ELF-1 (cell line): ENCODE results near the gene APOBEC3C.
A peak's percentile ranks its signal among the peaks of the same experiment; 100 is the strongest.
"Not testable (repeated sequence)": the region's sequence is repeated elsewhere in the genome, so short reads cannot be mapped to it uniquely, and the experiment has no call there.

Experiments used
- DNase-seq: peaks from one replicate; pipeline ENCODE4 v3.0.0-alpha.2; 2016; ENCODE audit warnings: low read depth, low spot score

The APOBEC3C gene

DNA sequence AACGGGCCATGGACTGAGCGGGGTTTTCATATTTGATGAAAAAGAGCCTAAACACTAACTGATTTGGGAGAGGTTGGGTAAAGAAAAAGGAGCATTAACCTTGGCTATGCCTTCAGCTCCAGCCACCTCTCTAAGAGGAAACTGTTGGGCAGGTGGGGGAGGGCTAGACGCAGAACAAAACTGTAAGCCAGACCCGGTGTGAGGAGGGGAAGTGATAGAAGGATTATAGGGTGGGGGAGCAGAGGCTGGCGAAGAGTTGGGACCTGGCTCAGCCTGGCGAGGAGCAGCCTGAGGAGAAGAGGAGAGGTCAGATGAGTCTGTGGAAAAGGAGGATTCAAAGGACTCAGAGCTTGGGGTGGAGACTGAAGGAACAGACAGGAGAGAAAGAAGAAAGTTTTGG lies 47.2 kb downstream of the APOBEC3C start:
- DNase-seq: not testable (repeated sequence)

DNA sequence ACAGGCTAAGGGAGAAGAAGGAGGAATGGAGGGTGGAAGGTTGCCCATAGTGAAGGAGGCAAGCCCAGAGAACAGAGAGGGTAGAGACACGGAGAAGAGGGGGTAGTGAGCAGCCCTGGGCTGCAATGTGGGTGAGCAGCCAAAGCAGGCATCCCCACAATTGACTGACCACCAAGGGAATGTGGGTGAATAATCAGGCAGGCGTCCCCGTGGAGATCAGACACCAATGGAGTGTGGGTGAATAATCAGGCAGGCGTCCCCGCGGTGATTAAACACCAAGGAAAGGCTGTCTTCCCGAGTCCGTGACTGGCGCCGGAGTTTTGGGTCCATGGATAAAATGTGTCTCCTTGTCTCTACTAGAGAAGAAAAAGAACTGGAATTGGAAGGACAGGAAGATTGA lies 47.9 kb downstream of the APOBEC3C start:
- not testable (repeated sequence) for DNase-seq

DNA sequence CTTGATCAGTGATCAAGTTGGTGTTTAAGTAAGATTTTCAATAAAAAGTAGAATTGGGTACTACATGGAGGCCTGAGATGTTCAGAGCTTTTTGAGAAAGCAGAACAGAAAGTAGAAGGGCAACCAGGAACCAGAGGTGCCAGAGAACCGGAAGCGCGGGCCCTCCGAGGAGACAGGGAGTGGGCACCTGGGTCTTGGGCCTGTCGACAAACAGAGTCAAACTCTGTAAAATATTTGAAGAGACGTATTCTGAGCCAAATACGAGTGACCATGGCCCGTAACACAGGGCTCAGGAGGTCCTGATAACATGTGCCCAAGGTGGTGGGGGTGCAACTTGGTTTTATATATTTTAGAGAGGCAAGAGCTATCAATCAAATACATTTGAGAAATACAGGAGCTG lies 49.8 kb downstream of the APOBEC3C start:
- DNase-seq: not testable (repeated sequence)

DNA sequence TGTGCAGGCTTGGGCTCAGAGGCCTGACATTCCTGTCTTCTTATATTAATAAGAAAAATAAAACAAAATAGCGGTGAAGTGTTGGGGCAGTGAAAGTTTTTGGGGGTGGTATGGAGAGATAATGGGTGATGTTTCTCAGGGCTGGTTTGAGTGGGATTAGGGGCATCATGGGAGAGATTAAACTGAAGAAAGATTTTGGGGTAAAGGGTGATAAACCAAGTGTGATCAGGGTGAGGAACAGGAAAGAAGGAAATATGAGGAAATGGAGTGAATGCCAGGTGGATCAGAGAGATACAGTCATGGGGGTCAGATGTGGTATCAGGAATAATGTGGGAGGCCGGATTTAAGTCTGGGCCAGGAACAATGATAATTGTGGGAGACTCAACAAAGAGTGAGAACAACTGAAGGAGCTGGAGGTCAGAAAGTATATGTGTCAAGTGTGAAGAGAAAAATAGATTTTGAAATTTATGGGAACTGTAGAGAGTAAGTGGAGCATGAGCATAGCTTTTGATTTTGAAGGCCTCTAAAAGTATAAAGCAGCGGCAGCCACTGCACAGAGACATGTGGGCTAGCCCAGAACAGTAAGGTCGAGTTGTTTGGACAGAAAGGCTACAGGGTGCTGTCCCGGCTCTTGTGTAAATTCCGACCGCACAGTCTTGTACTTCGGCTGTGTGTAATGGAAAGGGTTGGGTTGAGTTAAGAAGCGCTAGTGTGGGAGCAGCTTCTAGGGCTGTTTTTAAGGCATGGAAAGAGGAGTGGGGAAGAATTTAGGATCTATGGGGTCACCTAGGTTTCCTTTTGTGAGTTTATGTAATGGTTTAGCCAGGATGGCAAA lies 52.6 kb downstream of the APOBEC3C start:
- not testable (repeated sequence) for DNase-seq

DNA sequence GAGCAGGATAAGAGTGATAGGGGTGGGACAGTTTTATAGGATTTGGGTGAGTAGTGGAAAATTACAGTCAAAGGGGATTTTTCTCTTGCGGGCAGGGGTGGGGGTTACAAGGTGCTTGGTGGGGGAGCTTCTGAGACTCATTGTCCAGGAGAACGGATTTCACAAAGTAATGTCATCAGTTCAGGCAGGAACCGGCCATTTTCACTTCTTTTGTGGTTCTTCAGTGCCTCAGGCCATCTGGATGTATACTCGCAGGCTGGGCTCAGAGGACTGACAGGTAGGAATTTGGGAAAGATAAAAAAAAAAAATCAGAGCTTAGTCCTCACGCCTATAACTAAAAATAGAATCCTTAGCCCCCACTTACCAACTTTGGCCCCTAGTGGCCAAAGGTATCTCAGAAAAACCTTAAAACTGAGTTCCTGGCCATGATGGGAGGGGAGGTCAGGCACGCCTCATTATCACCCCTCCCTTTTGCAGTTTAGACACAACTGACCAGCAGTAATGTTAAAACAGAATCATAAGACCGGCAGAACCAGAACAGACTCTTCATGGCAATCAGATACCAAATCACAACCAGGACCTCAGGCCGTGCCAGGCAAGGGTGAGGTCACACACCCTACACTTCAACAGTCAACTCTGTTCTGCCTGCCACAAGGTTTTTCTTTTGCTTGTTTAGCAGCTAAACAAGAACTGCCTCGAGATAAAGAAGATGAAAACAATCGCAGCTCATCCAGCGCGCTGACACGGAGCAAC lies 54.2 kb downstream of the APOBEC3C start:
- peak; percentile 67 for DNase-seq
